ENCODE results near the gene NHERF2.
A peak's percentile ranks its signal among the peaks of the same experiment; 100 is the strongest.
"Not testable (repeated sequence)": the region's sequence is repeated elsewhere in the genome, so short reads cannot be mapped to it uniquely, and the experiment has no call there.

Gene NHERF2

GRCh38 chr16:2028620-2029220 lies 2.0 kb downstream of the NHERF2 start:
- DNase-seq, result no peak

- no peak for DNase-seq
These were observed 2.6 kb downstream of the NHERF2 start for GRCh38 chr16:2029350-2029749.

- no peak for DNase-seq
These were observed 3.3 kb downstream of the NHERF2 start for GRCh38 chr16:2030036-2030435.

- no peak for DNase-seq
These were observed 4.4 kb downstream of the NHERF2 start for GRCh38 chr16:2031081-2031577.

- no peak for DNase-seq
These were observed 5.8 kb downstream of the NHERF2 start for GRCh38 chr16:2032285-2033056.

- DNase-seq, result no peak
These were observed 6.6 kb downstream of the NHERF2 start for GRCh38 chr16:2033057-2033908.

GRCh38 chr16:2033909-2034695 lies 7.4 kb downstream of the NHERF2 start:
- not testable (repeated sequence) for DNase-seq

GRCh38 chr16:2034696-2035430 lies 8.2 kb downstream of the NHERF2 start:
- no peak for DNase-seq

- DNase-seq, result peak; percentile 49 to 82
These were observed 8.9 kb downstream of the NHERF2 start for GRCh38 chr16:2035431-2036199.

- peak in 1 of 2 experiments; percentile 54 for DNase-seq
These were observed 9.7 kb downstream of the NHERF2 start for GRCh38 chr16:2036200-2036966.

- DNase-seq, result no peak
These were observed 10.4 kb downstream of the NHERF2 start for GRCh38 chr16:2037115-2037514.

GRCh38 chr16:2037647-2038381 lies 11.1 kb downstream of the NHERF2 start:
- no peak for DNase-seq

- no peak for DNase-seq
These were observed 11.9 kb downstream of the NHERF2 start for GRCh38 chr16:2038382-2039231.

GRCh38 chr16:2039274-2040031 lies 12.8 kb downstream of the NHERF2 start:
- no peak for DNase-seq

- no peak for DNase-seq
These were observed 13.5 kb downstream of the NHERF2 start for GRCh38 chr16:2040041-2040786.

- no peak for DNase-seq
These were observed 14.3 kb downstream of the NHERF2 start for GRCh38 chr16:2040787-2041522.

All from NCI-H526 (cell line).